HepG2 (cell line): Measurements from ENCODE around the gene PLEKHA3.

Experiments
- ATF1 ChIP-seq: IDR thresholded peaks from 2 replicates; pipeline ENCODE4 v1.6.1; 2016; ENCODE audit warnings: mild to moderate bottlenecking, control low read depth
- CHD2 ChIP-seq: IDR thresholded peaks from 2 replicates; pipeline ENCODE4 v1.6.1; 2011; ENCODE audit warnings: low read depth, low read length, improper control_type of control experiment
- ETV6 ChIP-seq: sonication (generic); formaldehyde crosslinking; conservative IDR thresholded peaks from 2 replicates; pipeline ENCODE4 v1.4.0; 2020; ENCODE audit warnings: missing genetic modification reagents
- KMT2A ChIP-seq: sonication (generic); formaldehyde crosslinking; IDR thresholded peaks from 2 replicates; pipeline ENCODE4 v1.4.0; 2020; ENCODE audit warnings: missing genetic modification reagents
- MZF1 ChIP-seq: sonication (generic); formaldehyde crosslinking; IDR thresholded peaks from 2 replicates; pipeline ENCODE4 v1.8.1; 2023; ENCODE audit warnings: mild to moderate bottlenecking, missing genetic modification reagents, borderline replicate concordance
- RAD21 ChIP-seq: fragments of 450-650 bp; formaldehyde crosslinking; IDR thresholded peaks from 2 replicates; pipeline ENCODE4 v1.5.0; 2020; ENCODE audit warnings: mild to moderate bottlenecking
- TF ChIP-seq, protein P1 (sequence below): IDR thresholded peaks from 2 replicates; pipeline ENCODE4 v1.6.1; 2016; ENCODE audit warnings: missing compliant biosample characterization, missing genetic modification reagents, borderline replicate concordance

DNA sequence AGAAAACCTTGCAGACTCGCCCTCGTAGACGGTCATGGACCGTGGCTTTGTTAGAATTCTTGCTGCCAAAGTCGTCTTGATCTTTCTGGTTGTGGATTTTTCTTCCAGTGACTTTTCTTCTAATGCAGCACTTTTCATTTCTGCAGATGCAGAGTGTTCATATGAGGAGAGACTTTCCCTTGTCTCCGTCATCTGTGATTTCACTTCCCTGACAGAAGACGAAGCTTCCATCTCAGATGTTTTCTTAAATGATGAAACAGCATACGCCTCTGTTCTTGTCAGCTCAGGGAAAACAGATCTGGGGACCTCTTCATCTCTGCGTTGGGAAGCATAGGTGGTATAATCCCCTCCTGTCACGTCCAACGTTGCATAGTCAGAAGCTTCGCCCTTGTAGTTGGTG is 50.9 kb downstream of the PLEKHA3 start:
- TF ChIP-seq, protein P1, sequence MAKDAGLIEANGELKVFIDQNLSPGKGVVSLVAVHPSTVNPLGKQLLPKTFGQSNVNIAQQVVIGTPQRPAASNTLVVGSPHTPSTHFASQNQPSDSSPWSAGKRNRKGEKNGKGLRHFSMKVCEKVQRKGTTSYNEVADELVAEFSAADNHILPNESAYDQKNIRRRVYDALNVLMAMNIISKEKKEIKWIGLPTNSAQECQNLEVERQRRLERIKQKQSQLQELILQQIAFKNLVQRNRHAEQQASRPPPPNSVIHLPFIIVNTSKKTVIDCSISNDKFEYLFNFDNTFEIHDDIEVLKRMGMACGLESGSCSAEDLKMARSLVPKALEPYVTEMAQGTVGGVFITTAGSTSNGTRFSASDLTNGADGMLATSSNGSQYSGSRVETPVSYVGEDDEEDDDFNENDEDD, result no peak
- TF ChIP-seq KMT2A (CRISPR knock-in tag) (no peak), ETV6 (no peak), MZF1 (no peak), RAD21 (no peak), ATF1 (no peak), CHD2 (no peak)
